Epithelial cell of prostate (primary cell): ENCODE results near the gene GOLIM4.
"Not testable (repeated sequence)": the region's sequence is repeated elsewhere in the genome, so short reads cannot be mapped to it uniquely, and the experiment has no call there.

ENCODE experiments used
- DNase-seq: peaks from one replicate; pipeline ENCODE4 v3.0.0-alpha.2; 2011; ENCODE audit warnings: low read depth, low spot score
- H3K27ac ChIP-seq: fragments of 450-650 bp; 2 replicates; pipeline ENCODE4 v1.5.1; 2017; ENCODE audit warnings: mild to moderate bottlenecking

The GOLIM4 gene

GRCh38 chr3:168080499-168081170, 15.1 kb downstream of the GOLIM4 start:
- H3K27ac ChIP-seq = no peak overlapping the region

GRCh38 chr3:168080022-168080421, 15.7 kb downstream of the GOLIM4 start:
- DNase-seq = no peak
- H3K27ac ChIP-seq = no peak overlapping the region

More at GRCh38 chr3:168080499-168081170, 15.1 kb downstream of the GOLIM4 start:
- DNase-seq = no peak

- no peak for DNase-seq
- H3K27ac ChIP-seq = peak overlapping the region; percentile 51
Observed at GRCh38 chr3:168077091-168077490, 18.6 kb downstream of the GOLIM4 start.

DNA sequence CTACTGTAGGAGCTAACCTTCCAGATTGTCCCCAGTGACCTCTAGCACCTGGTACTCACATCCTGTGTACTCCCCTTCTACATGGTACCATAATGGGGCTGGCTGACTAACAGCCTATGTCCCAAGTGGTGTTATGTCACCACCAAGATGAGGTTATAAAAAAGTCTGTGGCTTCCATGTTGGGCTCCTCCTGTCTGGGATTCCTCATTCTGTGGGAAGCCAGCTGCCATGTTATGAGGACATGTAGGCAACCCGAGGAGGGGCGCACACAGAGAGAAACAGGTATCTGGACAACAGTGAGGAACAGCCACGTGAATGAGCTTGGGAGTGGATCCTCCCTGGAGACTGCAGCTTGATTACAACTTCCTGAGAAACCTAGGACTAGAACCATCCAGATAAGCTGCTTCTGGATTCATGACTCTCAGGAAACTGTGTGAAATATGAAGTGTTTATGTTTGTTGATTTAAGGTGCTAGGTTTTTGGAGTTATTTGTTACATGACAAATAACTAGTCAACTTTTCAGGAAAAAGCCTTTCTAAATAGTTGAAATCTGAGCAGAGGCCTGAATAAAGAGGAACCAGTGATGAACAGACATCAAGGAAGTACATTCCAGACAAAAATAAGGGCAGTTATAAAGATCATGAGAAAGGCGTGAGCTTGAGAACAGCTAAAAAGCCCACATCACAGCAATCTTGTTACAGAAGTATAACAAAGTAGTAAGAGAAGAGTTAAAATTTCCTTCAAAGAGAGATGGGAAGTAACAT, 21.7 kb downstream of the GOLIM4 start:
- no peak for DNase-seq
- H3K27ac ChIP-seq = peak overlapping the region; percentile 6

- peak overlapping the region; percentile 63 for H3K27ac ChIP-seq
- no peak for DNase-seq
Observed at GRCh38 chr3:168072323-168072650, 23.4 kb downstream of the GOLIM4 start.

- DNase-seq = no peak
- H3K27ac ChIP-seq = peak overlapping the region; percentile 63
Observed at GRCh38 chr3:168071591-168072322, 24.0 kb downstream of the GOLIM4 start.

- peak overlapping the region; percentile 63 for H3K27ac ChIP-seq
- DNase-seq = no peak
Observed at GRCh38 chr3:168070919-168071318, 24.8 kb downstream of the GOLIM4 start.

DNA sequence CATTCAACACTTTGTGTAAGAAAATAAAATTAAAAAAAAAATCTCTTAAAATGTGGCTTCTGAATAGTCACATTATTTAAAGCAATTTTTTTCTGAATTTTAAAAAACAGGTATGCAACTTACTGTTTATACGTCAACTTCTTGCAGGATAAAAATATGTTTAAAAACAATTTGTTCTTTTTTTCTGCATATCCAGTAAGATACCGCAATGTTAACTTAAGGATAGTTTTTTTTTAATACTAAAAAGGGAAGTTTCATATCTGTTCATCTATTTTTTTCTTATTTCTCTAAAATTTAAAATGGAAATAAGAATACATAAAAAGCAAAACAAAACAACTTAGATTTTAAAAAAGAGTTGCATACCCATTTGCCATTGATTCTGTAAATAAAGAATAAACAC, 27.4 kb downstream of the GOLIM4 start:
- no peak overlapping the region for H3K27ac ChIP-seq
- no peak for DNase-seq

- no peak overlapping the region for H3K27ac ChIP-seq
- DNase-seq = no peak
Observed at GRCh38 chr3:168066882-168067281, 28.8 kb downstream of the GOLIM4 start.

GRCh38 chr3:168065569-168065968, 30.2 kb downstream of the GOLIM4 start:
- DNase-seq = no peak
- H3K27ac ChIP-seq = no peak overlapping the region

DNA sequence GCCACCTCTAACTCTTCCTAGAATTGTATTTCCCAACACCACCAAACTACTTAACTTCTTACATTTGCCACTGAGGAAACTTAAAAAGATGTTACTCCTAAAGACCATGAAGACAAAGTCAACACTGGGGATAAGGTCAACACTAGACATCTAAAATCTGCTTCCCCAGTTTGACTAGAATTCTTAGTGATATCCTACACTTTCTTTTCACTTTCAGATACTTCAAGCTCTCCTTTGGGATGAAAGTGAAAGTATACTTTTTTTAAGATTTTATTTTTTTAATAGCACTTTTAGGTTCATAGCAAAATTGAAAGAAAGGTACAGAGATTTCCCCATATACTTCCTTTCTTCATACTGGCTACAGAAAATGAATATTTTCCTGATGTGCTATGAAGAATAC, 32.6 kb downstream of the GOLIM4 start:
- DNase-seq = no peak
- H3K27ac ChIP-seq = no peak overlapping the region

DNA sequence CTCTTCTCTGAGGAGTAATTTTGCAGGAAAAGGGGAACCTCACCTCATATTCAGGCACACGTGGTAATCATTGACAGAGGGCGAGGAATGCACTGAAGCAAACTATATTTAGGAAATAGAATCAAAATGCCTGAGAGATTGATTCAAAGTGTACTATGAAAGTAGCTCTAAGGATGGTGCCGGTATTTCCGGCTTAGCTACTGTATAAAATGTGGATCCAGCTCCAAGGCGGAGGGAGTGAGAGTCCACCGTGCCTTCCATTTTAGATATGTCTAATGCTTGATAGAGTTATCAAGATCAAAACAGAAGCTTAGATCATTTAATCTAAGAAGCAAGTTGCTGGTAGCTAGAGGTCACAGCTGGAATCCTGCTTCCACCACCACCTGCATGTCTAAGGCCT, 33.0 kb downstream of the GOLIM4 start:
- DNase-seq = no peak

DNA sequence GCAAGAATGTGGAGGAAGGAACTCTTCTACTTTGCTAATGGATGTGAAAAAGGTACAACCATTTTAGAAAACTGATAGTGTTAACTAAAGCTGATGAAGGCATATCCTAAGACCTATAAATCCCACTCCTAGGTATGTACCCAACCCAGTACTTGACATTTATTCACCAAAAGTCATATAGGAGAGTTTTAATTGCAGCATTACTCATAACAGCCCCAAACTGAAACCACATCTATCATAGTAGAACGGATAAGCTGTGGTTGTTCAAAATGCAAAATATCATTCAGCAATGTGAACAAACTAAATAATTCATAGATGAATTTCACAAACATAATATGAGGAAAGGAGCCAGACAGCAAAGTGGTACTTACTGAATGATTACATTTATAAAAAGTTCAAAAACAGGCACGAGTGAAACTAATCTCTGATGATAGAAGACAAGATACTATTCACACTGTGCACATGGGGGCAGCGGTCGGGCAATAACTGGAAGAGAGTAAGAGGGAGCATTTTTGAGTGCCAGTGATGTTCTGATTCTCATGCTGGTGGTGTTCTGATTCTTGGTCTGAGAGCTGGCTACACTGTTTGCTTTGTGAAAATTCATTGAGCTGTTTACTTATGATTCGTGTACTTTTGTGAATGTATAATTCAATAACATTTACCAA, 34.3 kb downstream of the GOLIM4 start:
- DNase-seq = no peak
- H3K27ac ChIP-seq = no peak overlapping the region

More for the DNA sequence above, 33.0 kb downstream of the GOLIM4 start:
- H3K27ac ChIP-seq = no peak overlapping the region

DNA sequence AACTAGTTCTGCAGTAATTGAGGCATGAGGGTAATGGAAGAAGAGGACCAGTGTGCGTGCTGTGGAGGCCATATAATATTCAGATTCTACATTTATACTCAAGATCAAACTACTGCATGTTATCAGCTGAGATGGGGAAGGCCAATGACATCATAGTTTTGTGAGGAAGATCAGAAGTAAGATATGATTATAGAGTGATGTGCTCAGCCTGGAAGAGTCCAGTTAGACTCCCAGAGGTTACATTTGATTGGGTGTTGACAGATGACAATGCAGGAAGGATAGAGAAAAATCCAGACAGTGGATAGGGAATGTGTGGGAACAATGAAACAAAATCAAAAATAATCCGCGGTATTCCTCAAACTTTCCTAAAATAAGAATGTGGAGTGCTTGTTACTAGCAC, 35.4 kb downstream of the GOLIM4 start:
- no peak overlapping the region for H3K27ac ChIP-seq
- DNase-seq = no peak

DNA sequence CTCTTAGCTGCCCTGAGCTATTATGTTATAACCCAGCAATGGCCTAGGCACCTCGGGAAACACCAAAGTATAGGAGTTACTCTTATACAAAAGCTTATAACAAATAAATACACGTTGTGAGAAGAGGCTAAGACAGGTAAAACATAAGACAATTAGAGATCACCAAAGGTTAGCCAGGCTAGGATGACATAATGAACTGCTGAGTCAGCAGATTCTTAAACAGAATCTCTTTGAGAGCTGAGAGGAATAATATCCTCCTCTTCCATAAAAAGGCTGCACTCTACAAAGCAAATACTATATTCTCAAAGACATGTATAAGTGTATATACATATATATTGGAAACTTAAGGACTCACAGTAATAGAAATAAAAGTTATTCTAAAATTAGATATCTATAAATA, 37.2 kb downstream of the GOLIM4 start:
- no peak for DNase-seq
- H3K27ac ChIP-seq = no peak overlapping the region

- DNase-seq, H3K27ac ChIP-seq: not testable (repeated sequence)
Observed at GRCh38 chr3:168056398-168057230, 39.1 kb downstream of the GOLIM4 start.

GRCh38 chr3:168054447-168054846, 41.3 kb downstream of the GOLIM4 start:
- no peak for DNase-seq
- no peak overlapping the region for H3K27ac ChIP-seq

GRCh38 chr3:168053115-168053514, 42.6 kb downstream of the GOLIM4 start:
- no peak overlapping the region for H3K27ac ChIP-seq
- no peak for DNase-seq

- no peak overlapping the region for H3K27ac ChIP-seq
- DNase-seq = no peak
Observed at GRCh38 chr3:168052515-168052914, 43.2 kb downstream of the GOLIM4 start.
